Subcutaneous abdominal adipose tissue (tissue), 5 donors: ENCODE data around the gene NELFE.
"Not testable (repeated sequence)": the region's sequence is repeated elsewhere in the genome, so short reads cannot be mapped to it uniquely, and the experiment has no call there.

Experiments used
- H3K27ac ChIP-seq: one replicate; pipeline ENCODE4 v1.7.0; 2013; ENCODE audit warnings: low read depth, mild to moderate bottlenecking, inconsistent platforms, low read length, moderate library complexity
- H3K27me3 ChIP-seq, 5 donors: one replicate each; pipeline ENCODE4 v1.7.0; 2013; ENCODE audit warnings: low read length in 5 of 5, inconsistent platforms in 1 of 5; ENCODE audit not compliant: control insufficient read depth in 5 of 5, insufficient read depth in 4 of 5
- H3K36me3 ChIP-seq, 5 donors: one replicate each; pipeline ENCODE4 v1.7.0; 2013; ENCODE audit warnings: low read length in 5 of 5; ENCODE audit not compliant: control insufficient read depth in 5 of 5, insufficient read depth in 5 of 5
- H3K4me1 ChIP-seq, 5 donors: one replicate each; pipeline ENCODE4 v1.7.0; 2013; ENCODE audit warnings: low read length in 5 of 5, mild to moderate bottlenecking in 3 of 5, moderate library complexity in 1 of 5; ENCODE audit not compliant: control insufficient read depth in 5 of 5, insufficient read depth in 5 of 5
- H3K4me3 ChIP-seq, 5 donors: one replicate each; pipeline ENCODE4 v1.7.0; 2013; ENCODE audit warnings: low read length in 5 of 5, low read depth in 1 of 5
- H3K9ac ChIP-seq, 5 donors: one replicate each; pipeline ENCODE4 v1.7.0; 2013; ENCODE audit warnings: low read length in 5 of 5, mild to moderate bottlenecking in 4 of 5, moderate library complexity in 3 of 5
- H3K9me3 ChIP-seq, 5 donors: one replicate each; pipeline ENCODE4 v1.7.0; 2013; ENCODE audit warnings: low read length in 5 of 5; ENCODE audit not compliant: control insufficient read depth in 5 of 5
- donor health status: healthy.
- donor health status: healthy.
- donor health status: healthy.
- donor health status: healthy.
- donor health status: healthy.

Gene NELFE

GRCh38 chr6:31994421-31994820 lies 35.6 kb upstream of the NELFE start:
- not testable (repeated sequence) for H3K9ac ChIP-seq, H3K9me3 ChIP-seq, H3K27me3 ChIP-seq, H3K4me3 ChIP-seq, H3K4me1 ChIP-seq, H3K27ac ChIP-seq, H3K36me3 ChIP-seq

- H3K9me3 ChIP-seq, H3K27ac ChIP-seq, H3K4me3 ChIP-seq, H3K36me3 ChIP-seq, H3K9ac ChIP-seq, H3K27me3 ChIP-seq, H3K4me1 ChIP-seq: not testable (repeated sequence)
Measured at GRCh38 chr6:31989363-31989762, 30.6 kb upstream of the NELFE start.

- not testable (repeated sequence) for H3K4me1 ChIP-seq, H3K9me3 ChIP-seq, H3K27ac ChIP-seq, H3K27me3 ChIP-seq, H3K4me3 ChIP-seq, H3K9ac ChIP-seq
- peaks cover 3 to 16% (median 14%) of the 10 kb centered on the region in 5 donors for H3K36me3 ChIP-seq
Measured at GRCh38 chr6:31981744-31982143, 23.0 kb upstream of the NELFE start, which contains the start of gene C4A. Gene C4A (plus strand): TSS chr6:31982057. CDS start chr6:31982108, 51 bp downstream.

GRCh38 chr6:31980998-31981397 lies 22.2 kb upstream of the NELFE start:
- H3K9me3 ChIP-seq, H3K27ac ChIP-seq, H3K4me1 ChIP-seq, H3K4me3 ChIP-seq, H3K27me3 ChIP-seq, H3K9ac ChIP-seq: not testable (repeated sequence)
- H3K36me3 ChIP-seq: peaks cover 3 to 16% (median 14%) of the 10 kb centered on the region in 5 donors

- not testable (repeated sequence) for H3K9me3 ChIP-seq, H3K4me1 ChIP-seq, H3K27ac ChIP-seq, H3K9ac ChIP-seq, H3K27me3 ChIP-seq, H3K4me3 ChIP-seq
- H3K36me3 ChIP-seq: peaks cover 3 to 16% (median 14%) of the 10 kb centered on the region in 5 donors
Measured at GRCh38 chr6:31980195-31980876, 21.6 kb upstream of the NELFE start.

- Histone ChIP-seq H3K9ac (no peak overlapping the region), H3K9me3 (no peaks in the 10 kb centered on the region), H3K4me3 (no peak overlapping the region), H3K27me3 (no peaks in the 10 kb centered on the region), H3K4me1 (no peaks in the 10 kb centered on the region), H3K27ac (no peak overlapping the region), H3K36me3 (peaks cover 3 to 17% (median 14%) of the 10 kb centered on the region in 5 donors)
Measured at GRCh38 chr6:31979238-31979898, 20.6 kb upstream of the NELFE start.

- Histone ChIP-seq H3K9ac (no peak overlapping the region), H3K27me3 (no peaks in the 10 kb centered on the region), H3K4me1 (no peaks in the 10 kb centered on the region), H3K9me3 (no peaks in the 10 kb centered on the region), H3K27ac (no peak overlapping the region), H3K36me3 (peaks cover 3 to 18% (median 14%) of the 10 kb centered on the region in 5 donors), H3K4me3 (no peak overlapping the region)
Measured at GRCh38 chr6:31978831-31979230, 20.1 kb upstream of the NELFE start.

- peaks cover 2 to 6% (median 5%) of the 10 kb centered on the region in 5 donors for H3K4me1 ChIP-seq
- no peak overlapping the region for H3K9ac ChIP-seq
- peaks cover 3 to 18% (median 14%) of the 10 kb centered on the region in 5 donors for H3K36me3 ChIP-seq
- no peak overlapping the region for H3K4me3 ChIP-seq
- no peak overlapping the region for H3K27ac ChIP-seq
- H3K9me3 ChIP-seq: no peaks in the 10 kb centered on the region
- H3K27me3 ChIP-seq: no peaks in the 10 kb centered on the region
Measured at GRCh38 chr6:31977816-31978431, 19.2 kb upstream of the NELFE start.

- H3K36me3 ChIP-seq: peaks cover 3 to 18% (median 14%) of the 10 kb centered on the region in 5 donors
- not testable (repeated sequence) for H3K9ac ChIP-seq, H3K27ac ChIP-seq, H3K4me3 ChIP-seq, H3K9me3 ChIP-seq, H3K27me3 ChIP-seq
- H3K4me1 ChIP-seq: peaks cover 3 to 23% (median 17%) of the 10 kb centered on the region in 5 donors
Measured at GRCh38 chr6:31976065-31976464, 17.3 kb upstream of the NELFE start.

- Histone ChIP-seq H3K9ac (peak overlapping the region; percentile 56 to 86 (median 78)), H3K27ac (peak overlapping the region; percentile 94), H3K27me3 (no peaks in the 10 kb centered on the region), H3K4me3 (peak overlapping the region; percentile 85 to 96 (median 92)), H3K36me3 (peaks cover 0 to 30% (median 27%) of the 10 kb centered on the region in 5 donors), H3K4me1 (peaks cover 3 to 35% (median 27%) of the 10 kb centered on the region in 5 donors), H3K9me3 (no peaks in the 10 kb centered on the region)
Measured at GRCh38 chr6:31972709-31973350, 14.1 kb upstream of the NELFE start.
